Peyer's patch (tissue), 4 donors: Measurements from ENCODE around the gene RASGRP2.

Source experiments
- POLR2A ChIP-seq, 2 donors: fragments of 450-650 bp; IDR thresholded peaks; one replicate each; pipeline ENCODE4 v1.5.1; 2017; ENCODE audit warnings: antibody characterized with exemption in 2 of 2, mild to moderate bottlenecking in 2 of 2, moderate library complexity in 2 of 2
- TF ChIP-seq, protein P1 (sequence below), 6 experiments: fragments of 450-650 bp in 4 of 6; fragments of 200-600 bp in 2 of 6; sonication (generic) in 1 of 6; IDR thresholded peaks; one replicate each; pipeline ENCODE4 v1.5.1; 2017 to 2019; ENCODE audit warnings: antibody characterized with exemption in 6 of 6, mild to moderate bottlenecking in 3 of 6, moderate library complexity in 1 of 6

- TF ChIP-seq, protein P1, sequence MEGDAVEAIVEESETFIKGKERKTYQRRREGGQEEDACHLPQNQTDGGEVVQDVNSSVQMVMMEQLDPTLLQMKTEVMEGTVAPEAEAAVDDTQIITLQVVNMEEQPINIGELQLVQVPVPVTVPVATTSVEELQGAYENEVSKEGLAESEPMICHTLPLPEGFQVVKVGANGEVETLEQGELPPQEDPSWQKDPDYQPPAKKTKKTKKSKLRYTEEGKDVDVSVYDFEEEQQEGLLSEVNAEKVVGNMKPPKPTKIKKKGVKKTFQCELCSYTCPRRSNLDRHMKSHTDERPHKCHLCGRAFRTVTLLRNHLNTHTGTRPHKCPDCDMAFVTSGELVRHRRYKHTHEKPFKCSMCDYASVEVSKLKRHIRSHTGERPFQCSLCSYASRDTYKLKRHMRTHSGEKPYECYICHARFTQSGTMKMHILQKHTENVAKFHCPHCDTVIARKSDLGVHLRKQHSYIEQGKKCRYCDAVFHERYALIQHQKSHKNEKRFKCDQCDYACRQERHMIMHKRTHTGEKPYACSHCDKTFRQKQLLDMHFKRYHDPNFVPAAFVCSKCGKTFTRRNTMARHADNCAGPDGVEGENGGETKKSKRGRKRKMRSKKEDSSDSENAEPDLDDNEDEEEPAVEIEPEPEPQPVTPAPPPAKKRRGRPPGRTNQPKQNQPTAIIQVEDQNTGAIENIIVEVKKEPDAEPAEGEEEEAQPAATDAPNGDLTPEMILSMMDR (IDR thresholded peaks at IDR 0.05): no peak
- TF ChIP-seq POLR2A (IDR thresholded peaks at IDR 0.05): no peak
Observed at GRCh38 chr11:64712430-64713015, 31.4 kb downstream of the RASGRP2 start.
